Heart left ventricle (tissue), 16 donors: ENCODE results near the gene FAM124A. TPM values are rescaled to one million over a fixed set of nuclear protein-coding genes. Genes with fewer than 3 reads are reported as not detected.

ENCODE experiments used
- ATAC-seq, 4 donors: fragments of 200-7000 bp; cut with Tn5 transposase; one replicate each; pipeline ENCODE4 v1.9.1; 2020 to 2022; ENCODE audit warnings: moderate library complexity in 4 of 4, mild to moderate bottlenecking in 3 of 4, moderate number of reproducible peaks in 1 of 4
- DNase-seq, 5 donors: peaks; one replicate each; pipeline ENCODE4 v3.0.0-alpha.2; 2020
- H3K27ac ChIP-seq, 12 donors: fragments of 200-600 bp; sonication (generic) in 4 of 12; one replicate each; pipeline versions ENCODE4 v1.5.0 to v1.8.0; 2016 to 2022; ENCODE audit warnings: mild to moderate bottlenecking in 2 of 12
- H3K27me3 ChIP-seq, 9 donors: fragments of 200-600 bp; sonication (generic) in 2 of 9; one replicate each; pipeline versions ENCODE4 v1.5.1 to v1.8.0; 2016 to 2022; ENCODE audit warnings: mild to moderate bottlenecking in 3 of 9
- H3K36me3 ChIP-seq, 9 donors: fragments of 200-600 bp; sonication (generic) in 2 of 9; one replicate each; pipeline versions ENCODE4 v1.5.0 to v1.8.0; 2018 to 2022; ENCODE audit warnings: mild to moderate bottlenecking in 2 of 9
- H3K4me1 ChIP-seq, 12 donors: fragments of 200-600 bp; sonication (generic) in 4 of 12; one replicate each; pipeline versions ENCODE4 v1.5.0 to v1.8.0; 2016 to 2022; ENCODE audit warnings: mild to moderate bottlenecking in 3 of 12
- H3K4me3 ChIP-seq, 12 donors: fragments of 200-600 bp; sonication (generic) in 4 of 12; one replicate each; pipeline versions ENCODE4 v1.5.0 to v1.8.0; 2017 to 2022; ENCODE audit warnings: mild to moderate bottlenecking in 9 of 12, moderate library complexity in 4 of 12
- H3K9me3 ChIP-seq, 12 donors: fragments of 200-600 bp; sonication (generic) in 4 of 12; one replicate each; pipeline versions ENCODE4 v1.5.0 to v1.8.0; 2016 to 2022; ENCODE audit warnings: mild to moderate bottlenecking in 1 of 12
- CTCF ChIP-seq, 12 donors: fragments of 200-600 bp; sonication (generic) in 4 of 12; IDR thresholded peaks; one replicate each; pipeline versions ENCODE4 v1.5.0 to v1.8.0; 2018 to 2022; ENCODE audit warnings: antibody characterized with exemption in 12 of 12, mild to moderate bottlenecking in 5 of 12
- POLR2A ChIP-seq, 2 donors: fragments of 450-650 bp; IDR thresholded peaks; one replicate each; pipeline ENCODE4 v1.6.1; 2017; ENCODE audit warnings: antibody characterized with exemption in 2 of 2, mild to moderate bottlenecking in 2 of 2, moderate library complexity in 2 of 2
- WGBS, 4 donors: extraction: QIAGEN DNeasy Blood & Tissue Kit in 2 of 4; methylation state at CpG; one replicate each; pipeline versions ENCODE4 v1.1.5 to v1.1.7; 2013 to 2018; 5-methylcytosine and 5-hydroxymethylcytosine counted together
- intact Hi-C, 10 donors: fragments of 100-400 bp; cut with DNase I; formaldehyde crosslinking; loops; one replicate each; pipeline versions ENCODE4 v1.11.1 to v1.14.2; 2022
- polyA plus RNA-seq, 2 donors: library from polyadenylated mRNA; stranded (reverse); fragments of 200-250 nt; gene quantifications; one replicate each; pipeline ENCODE4 v1.2.3, GENCODE V29; 2013
- total RNA-seq, 9 donors: library from RNA; depleted of rRNA in 2 of 9; stranded (reverse); fragments of >200 nt in 2 of 9; fragmentation: NEBNext Ultra II Directional in 3 of 9; extraction: Animal tissue kit (Norgen Biotek cat#: 25700) in 3 of 9; gene quantifications; one replicate each; pipeline versions ENCODE4 v1.1.0 to v1.2.4, GENCODE V29; 2016 to 2023
- donor health status: ischemic (EF 13 %, LVEDD 7.1; RV severe dilation, severe dysfunction).
- donor health status: healthy with polysubstance abuse.
- donor health status: DM: no; HTN: yes; CAD: no.
- donor health status: DM: no; HTN: no; CAD: no.
- donor health status: ischemic (EF 25% LVEDD 6.9; RV normal size, moderate dysfunction).
- donor health status: ischemic (EF 25% LVEDD 5.7; RV mildly dilated, moderate dysfunction).
- donor health status: healthy.
- donor health status: DM: yes; HTN: yes; CAD: no.
- donor health status: ischemic (EF 35%, LVEDD 5.7; RV mildly dilated, moderate dysfunction).
- donor health status: nonischemic (EF 11% LVEDD 7.7; RV severe dilation, severe dysfunction).
- donor health status: DM: yes; HTN: yes; CAD: no.
- donor health status: PGD.
- donor health status: ischemic (EF 29% LVEDD 5.4; RV normal size, mild dysfunction).
- donor health status: nonischemic (EF 23%, LVEDD 6.1; RV moderate dilation, normal function).

Gene FAM124A
- total and polyA plus RNA-seq, 11 donors = 4.1 to 16.8 (median 6.9) TPM

GRCh38 chr13:51194942-51195341 is 27.3 kb upstream of the FAM124A start:
- Histone ChIP-seq H3K27ac (no peak overlapping the region), H3K4me3 (no peak overlapping the region), H3K27me3 (no peaks in the 10 kb centered on the region), H3K36me3 (no peaks in the 10 kb centered on the region), H3K4me1 (no peaks in the 10 kb centered on the region), H3K9me3 (peaks cover 0 to 5% (median 0%) of the 10 kb centered on the region in 12 donors)
- no peak for DNase-seq
- ATAC-seq = no peak
- 85 to 92% (median 89%) methylated on average over 8 of the region's 8 CpGs for WGBS, 4 donors
- intact Hi-C loops = no loop called here
- TF ChIP-seq POLR2A (IDR thresholded peaks at IDR 0.05) = no peak
- no peak for TF ChIP-seq CTCF (IDR thresholded peaks at IDR 0.05)

- 85 to 94% (median 88%) methylated on average over 2 of the region's 2 CpGs for WGBS, 4 donors
- Histone ChIP-seq H3K9me3 (peaks cover 0 to 5% (median 0%) of the 10 kb centered on the region in 12 donors), H3K36me3 (no peaks in the 10 kb centered on the region), H3K4me1 (no peaks in the 10 kb centered on the region), H3K4me3 (no peak overlapping the region), H3K27ac (no peak overlapping the region), H3K27me3 (peaks cover 0 to 6% (median 0%) of the 10 kb centered on the region in 9 donors)
- TF ChIP-seq POLR2A (IDR thresholded peaks at IDR 0.05) (no peak), CTCF (IDR thresholded peaks at IDR 0.05) (no peak)
- no peak for DNase-seq
- intact Hi-C loops = no loop called here
- ATAC-seq = no peak
Observed at GRCh38 chr13:51201886-51202285, 20.3 kb upstream of the FAM124A start.

GRCh38 chr13:51202477-51203046 is 19.6 kb upstream of the FAM124A start:
- DNase-seq (no peak), ATAC-seq (no peak)
- Histone ChIP-seq H3K27ac (no peak overlapping the region), H3K4me1 (no peaks in the 10 kb centered on the region), H3K4me3 (no peak overlapping the region), H3K9me3 (peaks cover 0 to 5% (median 0%) of the 10 kb centered on the region in 12 donors), H3K27me3 (peaks cover 0 to 6% (median 0%) of the 10 kb centered on the region in 9 donors), H3K36me3 (no peaks in the 10 kb centered on the region)
- TF ChIP-seq CTCF (IDR thresholded peaks at IDR 0.05) (no peak), POLR2A (IDR thresholded peaks at IDR 0.05) (no peak)
- intact Hi-C loops = no loop called here
- WGBS, 4 donors = 88 to 99% (median 90%) methylated on average over 2 of the region's 2 CpGs

GRCh38 chr13:51206584-51206983 is 15.6 kb upstream of the FAM124A start:
- no peak for ATAC-seq
- WGBS, 4 donors = 95 to 96% (median 96%) methylated on average over 3 of the region's 3 CpGs
- Histone ChIP-seq H3K4me3 (no peak overlapping the region), H3K27ac (no peak overlapping the region), H3K27me3 (peaks cover 0 to 16% (median 0%) of the 10 kb centered on the region in 9 donors), H3K36me3 (no peaks in the 10 kb centered on the region), H3K9me3 (no peaks in the 10 kb centered on the region), H3K4me1 (no peaks in the 10 kb centered on the region)
- no peak for TF ChIP-seq POLR2A (IDR thresholded peaks at IDR 0.05)
- no peak for TF ChIP-seq CTCF (IDR thresholded peaks at IDR 0.05)
- DNase-seq = no peak
- intact Hi-C loops = loop anchor here in 1 of 10 donors (2.0 kb wide), 1 partner anchor 34 kb away; no protein-coding TSS in a partner anchor
